Measurements from ENCODE around the gene RNFT1. TPM values are rescaled to one million over a fixed set of nuclear protein-coding genes. Genes with fewer than 3 reads are reported as not detected.
"Not testable (repeated sequence)": the region's sequence is repeated elsewhere in the genome, so short reads cannot be mapped to it uniquely, and the experiment has no call there.

Gene RNFT1
- total RNA-seq (10 to 100 TPM in 6 of 7 donors, 1 to 10 TPM in 1; 6.9 to 20.3 (median 13.9) TPM), polyA plus RNA-seq (10 to 100 TPM; 11.7 to 14.9 TPM)
- long read RNA-seq, donor 1, transcript RNFT1-202 (7 exons, 1,809 nt): minor isoform, 11 of 60 reads
- long read RNA-seq, donor 1, transcript RNFT1-201 (9 exons, 2,101 nt): major isoform, 31 of 60 reads
- long read RNA-seq, donor 1, transcript RNFT1-204 (8 exons, 1,893 nt): minor isoform, 8 of 60 reads
- long read RNA-seq, donor 1, partial matches to known transcripts: 6 of 60 reads
- long read RNA-seq, donor 1, other reads (novel, unspliced or antisense): 0 of 60 reads
- long read RNA-seq, donor 2, transcript RNFT1-201 (9 exons, 2,101 nt): major isoform, 10 of 21 reads
- long read RNA-seq, donor 2, partial matches to known transcripts: 5 of 21 reads
- long read RNA-seq, donor 2, other reads (novel, unspliced or antisense): 0 of 21 reads
- long read RNA-seq, donor 3, transcript RNFT1-201 (9 exons, 2,101 nt): major isoform, 11 of 29 reads
- long read RNA-seq, donor 3, transcript RNFT1-202 (7 exons, 1,809 nt): minor isoform, 9 of 29 reads
- long read RNA-seq, donor 3, partial matches to known transcripts: 3 of 29 reads
- long read RNA-seq, donor 3, other reads (novel, unspliced or antisense): 5 of 29 reads

- Histone ChIP-seq H3K27me3 (no peaks in the 10 kb centered on the region), H3K9me3 (no peaks in the 10 kb centered on the region), H3K36me3 (no peaks in the 10 kb centered on the region), H3K4me3 (peak within 1 kb of the TSS; percentile 79), H3K4me1 (ENCODE audit: insufficient read depth) (peaks cover 5% of the 10 kb centered on the region), H3K27ac (peak within 1 kb of the TSS; percentile 89 to 91)
- WGBS, 3 donors: 3% methylated on average over 62 to 67 of the region's 67 CpGs
- intact Hi-C loops (cut with DNase I): no loop called here
- TF ChIP-seq, protein P1, sequence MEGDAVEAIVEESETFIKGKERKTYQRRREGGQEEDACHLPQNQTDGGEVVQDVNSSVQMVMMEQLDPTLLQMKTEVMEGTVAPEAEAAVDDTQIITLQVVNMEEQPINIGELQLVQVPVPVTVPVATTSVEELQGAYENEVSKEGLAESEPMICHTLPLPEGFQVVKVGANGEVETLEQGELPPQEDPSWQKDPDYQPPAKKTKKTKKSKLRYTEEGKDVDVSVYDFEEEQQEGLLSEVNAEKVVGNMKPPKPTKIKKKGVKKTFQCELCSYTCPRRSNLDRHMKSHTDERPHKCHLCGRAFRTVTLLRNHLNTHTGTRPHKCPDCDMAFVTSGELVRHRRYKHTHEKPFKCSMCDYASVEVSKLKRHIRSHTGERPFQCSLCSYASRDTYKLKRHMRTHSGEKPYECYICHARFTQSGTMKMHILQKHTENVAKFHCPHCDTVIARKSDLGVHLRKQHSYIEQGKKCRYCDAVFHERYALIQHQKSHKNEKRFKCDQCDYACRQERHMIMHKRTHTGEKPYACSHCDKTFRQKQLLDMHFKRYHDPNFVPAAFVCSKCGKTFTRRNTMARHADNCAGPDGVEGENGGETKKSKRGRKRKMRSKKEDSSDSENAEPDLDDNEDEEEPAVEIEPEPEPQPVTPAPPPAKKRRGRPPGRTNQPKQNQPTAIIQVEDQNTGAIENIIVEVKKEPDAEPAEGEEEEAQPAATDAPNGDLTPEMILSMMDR (IDR thresholded peaks at IDR 0.05): no peak
- TF ChIP-seq POLR2A (IDR thresholded peaks at IDR 0.05): peak; percentile 56
- peak; percentile 88 to 95 (median 93) for DNase-seq
Observed at GRCh38 chr17:59964482-59965328, at the start of gene RNFT1. Gene RNFT1 (minus strand): TSS chr17:59964740. CDS start chr17:59964663, 77 bp downstream.

DNA sequence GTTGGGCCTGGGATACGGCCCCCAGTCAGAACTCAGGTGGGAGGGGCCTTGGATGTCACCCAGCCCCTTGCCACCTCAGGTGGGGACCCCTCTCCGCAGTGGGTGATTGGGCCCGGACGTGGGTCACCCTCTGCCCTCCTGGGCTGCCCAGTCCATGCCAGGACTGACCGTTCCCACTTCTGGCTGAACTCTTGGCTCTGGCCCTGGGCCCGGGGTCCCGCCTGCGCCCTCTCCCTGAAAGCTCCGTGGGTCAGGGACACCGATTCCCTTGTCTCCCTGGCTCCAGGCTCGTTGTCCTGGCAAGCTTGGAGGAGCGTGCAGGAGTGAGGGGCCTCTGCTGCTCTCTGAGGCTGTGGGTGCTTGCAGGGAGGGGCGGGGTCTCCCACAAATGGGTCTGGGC, 44.8 kb upstream of the RNFT1 start:
- not testable (repeated sequence) for H3K4me3 ChIP-seq, DNase-seq
- 66% methylated on average over 7 of the region's 13 CpGs; no CpG with 5 or more reads in 2 of the 3 donors for WGBS, 3 donors

DNA sequence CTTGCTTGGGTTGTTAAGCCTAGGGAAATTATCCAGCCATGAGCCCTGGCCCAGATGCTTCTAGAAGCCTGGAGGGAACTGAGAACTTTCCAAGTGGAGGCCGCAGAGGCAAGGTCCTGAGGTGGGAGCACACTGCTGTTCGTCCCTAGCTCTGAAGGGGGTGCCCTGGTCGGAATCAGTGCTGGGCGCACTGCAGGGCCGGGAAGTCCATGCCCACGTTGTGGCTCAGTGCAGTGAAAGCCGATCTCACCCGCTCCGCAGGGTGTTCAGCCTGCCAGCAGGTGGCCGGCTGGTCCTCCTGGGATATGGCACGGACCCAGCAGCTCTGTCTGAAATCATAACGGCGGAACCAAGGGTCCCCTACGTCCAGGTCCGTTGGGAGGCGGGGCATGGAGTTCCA, 43.8 kb upstream of the RNFT1 start:
- H3K36me3 ChIP-seq; DNase-seq; H3K4me3 ChIP-seq; H3K27ac ChIP-seq; intact Hi-C loops (cut with DNase I); H3K9me3 ChIP-seq; H3K27me3 ChIP-seq; H3K4me1 ChIP-seq (ENCODE audit: insufficient read depth): not testable (repeated sequence)
- WGBS, 3 donors: 75% methylated on average over 5 of the region's 16 CpGs; no CpG with 5 or more reads in 2 of the 3 donors

More for the DNA sequence above, 44.8 kb upstream of the RNFT1 start:
- intact Hi-C loops (cut with DNase I); H3K27me3 ChIP-seq; H3K9me3 ChIP-seq; H3K36me3 ChIP-seq; H3K27ac ChIP-seq; H3K4me1 ChIP-seq (ENCODE audit: insufficient read depth): not testable (repeated sequence)

DNA sequence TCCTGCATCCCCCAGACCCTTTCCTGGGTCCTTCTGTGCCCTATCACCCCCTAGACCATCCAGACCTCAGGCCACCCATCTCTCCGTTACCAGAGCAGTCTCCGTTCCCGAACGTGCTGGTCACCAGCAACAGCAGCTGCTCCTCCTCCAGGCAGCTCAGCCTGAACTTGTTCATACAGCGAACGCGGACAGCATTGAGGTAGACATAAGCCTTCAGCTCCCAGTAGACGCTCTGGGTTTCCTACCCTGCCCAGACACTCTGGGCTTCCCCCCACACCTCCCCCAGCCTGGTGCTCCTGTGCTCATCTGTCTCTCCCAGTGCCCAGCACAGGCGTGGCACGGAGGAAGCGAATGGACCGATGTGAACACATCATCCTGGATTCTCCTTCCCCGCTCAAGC, 41.6 kb upstream of the RNFT1 start:
- WGBS, 3 donors: 89 to 92% (median 90%) methylated on average over 13 of the region's 13 CpGs
- no peak overlapping the region for H3K27ac ChIP-seq
- intact Hi-C loops (cut with DNase I): no loop called here
- H3K4me3 ChIP-seq: no peak overlapping the region
- no peaks in the 10 kb centered on the region for H3K9me3 ChIP-seq
- no peaks in the 10 kb centered on the region for H3K4me1 ChIP-seq (ENCODE audit: insufficient read depth)
- TF ChIP-seq, protein P1 (IDR thresholded peaks at IDR 0.05): no peak
- TF ChIP-seq POLR2A (IDR thresholded peaks at IDR 0.05): no peak
- no peak for TF ChIP-seq EP300 (IDR thresholded peaks at IDR 0.05)
- no peaks in the 10 kb centered on the region for H3K36me3 ChIP-seq
- no peak for DNase-seq
- no peaks in the 10 kb centered on the region for H3K27me3 ChIP-seq

DNA sequence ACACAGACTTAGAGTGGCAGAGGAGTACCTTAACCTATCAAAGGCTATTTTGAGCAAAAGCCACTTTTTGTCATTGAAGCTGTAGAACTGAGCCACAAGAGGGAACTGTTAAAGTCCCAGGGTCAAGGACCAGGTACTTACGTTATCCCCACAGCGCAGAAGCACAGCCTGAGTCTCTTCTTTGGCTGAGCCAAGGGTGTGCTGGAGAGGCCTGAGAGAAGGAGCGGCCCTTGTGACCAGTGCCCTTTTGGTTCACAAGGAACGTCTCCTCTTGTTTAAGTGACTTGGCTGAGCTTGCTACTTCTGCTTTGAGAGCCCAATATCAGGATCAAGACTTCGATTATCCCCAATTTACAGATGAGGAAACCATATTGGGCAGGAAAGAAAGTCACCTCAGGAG, 40.0 kb upstream of the RNFT1 start:
- 84 to 90% (median 87%) methylated on average over 5 of the region's 5 CpGs for WGBS, 3 donors
- H3K9me3 ChIP-seq; DNase-seq; H3K4me1 ChIP-seq (ENCODE audit: insufficient read depth); intact Hi-C loops (cut with DNase I); H3K4me3 ChIP-seq; H3K36me3 ChIP-seq; H3K27ac ChIP-seq; H3K27me3 ChIP-seq: not testable (repeated sequence)

DNA sequence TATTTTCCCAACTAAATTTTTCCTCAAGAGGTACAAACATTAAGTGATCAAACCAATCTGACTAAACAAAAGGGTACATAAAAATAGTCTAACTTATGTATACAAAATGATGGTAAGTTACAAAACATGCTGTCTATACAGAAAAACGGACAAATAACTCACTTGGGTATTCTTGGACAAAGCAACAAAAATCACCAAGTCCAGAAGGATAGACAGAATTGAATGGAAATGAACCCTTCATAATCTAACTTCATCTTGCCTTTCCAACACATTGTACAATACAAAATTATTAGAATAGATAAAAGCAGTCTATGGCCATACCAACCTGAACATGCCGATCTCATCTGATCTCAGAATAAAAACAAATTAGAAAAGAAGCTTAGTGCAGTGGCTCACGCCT, 37.9 kb upstream of the RNFT1 start:
- H3K4me3 ChIP-seq; H3K36me3 ChIP-seq; DNase-seq; H3K4me1 ChIP-seq (ENCODE audit: insufficient read depth); H3K27me3 ChIP-seq; intact Hi-C loops (cut with DNase I); H3K9me3 ChIP-seq; H3K27ac ChIP-seq: not testable (repeated sequence)
- 85 to 90% (median 87%) methylated on average over 3 of the region's 3 CpGs for WGBS, 3 donors

- H3K27me3 ChIP-seq; H3K27ac ChIP-seq; H3K4me1 ChIP-seq (ENCODE audit: insufficient read depth); H3K4me3 ChIP-seq; DNase-seq; intact Hi-C loops (cut with DNase I); H3K36me3 ChIP-seq; H3K9me3 ChIP-seq: not testable (repeated sequence)
- 68 to 95% (median 84%) methylated on average over 2 to 3 of the region's 3 CpGs for WGBS, 3 donors
Observed at GRCh38 chr17:59996608-59997007, 32.1 kb upstream of the RNFT1 start.

DNA sequence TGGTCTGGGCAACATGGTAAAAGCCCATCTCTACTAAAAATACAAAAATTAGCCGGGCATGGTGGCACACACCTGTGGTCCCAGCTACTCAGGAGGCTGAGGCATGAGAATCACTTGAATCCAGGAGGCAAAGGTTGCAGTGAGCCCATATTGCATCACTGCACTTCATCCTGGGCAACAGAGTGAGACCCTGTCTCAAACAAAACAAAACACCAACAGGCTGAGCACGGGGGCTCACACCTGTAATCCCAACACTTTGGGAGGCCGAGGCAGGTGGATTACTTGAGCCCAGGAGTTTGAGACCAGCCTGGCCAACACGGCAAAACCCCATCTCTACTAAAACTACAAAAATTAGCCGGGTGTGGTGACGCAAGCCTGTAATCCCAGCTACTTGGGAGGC, 10.6 kb upstream of the RNFT1 start:
- H3K4me1 ChIP-seq (ENCODE audit: insufficient read depth); H3K4me3 ChIP-seq; intact Hi-C loops (cut with DNase I); H3K27ac ChIP-seq; H3K27me3 ChIP-seq; H3K36me3 ChIP-seq; DNase-seq; H3K9me3 ChIP-seq: not testable (repeated sequence)
- 89 to 95% (median 93%) methylated on average over 6 of the region's 6 CpGs for WGBS, 3 donors

GRCh38 chr17:59973483-59973882, 8.9 kb upstream of the RNFT1 start:
- H3K36me3 ChIP-seq; H3K27ac ChIP-seq; DNase-seq; H3K9me3 ChIP-seq; intact Hi-C loops (cut with DNase I); H3K27me3 ChIP-seq; H3K4me3 ChIP-seq; H3K4me1 ChIP-seq (ENCODE audit: insufficient read depth): not testable (repeated sequence)
- 79 to 82% (median 80%) methylated on average over 8 of the region's 8 CpGs for WGBS, 3 donors

Data from ovary (tissue), 10 donors.